Measurements from ENCODE around the gene STT3A. TPM values are rescaled to one million over a fixed set of nuclear protein-coding genes. Genes with fewer than 3 reads are reported as not detected.

The STT3A gene
- total RNA-seq, 1 experiment from 2014 or later: 293 TPM

- Mint-ChIP-seq H3K27ac (ENCODE audit: low read depth, unreplicated experiment) (no peak overlapping the region), H3K9me3 (ENCODE audit: unreplicated experiment) (peaks cover 25% of the 10 kb centered on the region), H3K4me1 (ENCODE audit: insufficient read depth, unreplicated experiment) (no peaks in the 10 kb centered on the region), H3K27me3 (ENCODE audit: insufficient read depth, unreplicated experiment) (no peaks in the 10 kb centered on the region), H3K36me3 (ENCODE audit: insufficient read depth, unreplicated experiment) (no peaks in the 10 kb centered on the region), H3K4me3 (ENCODE audit: unreplicated experiment) (no peak overlapping the region)
- no peak for DNase-seq (ENCODE audit: unreplicated experiment)
- TF ChIP-seq CTCF (IDR thresholded peaks at IDR 0.05; ENCODE audit: unreplicated experiment): no peak
- ChIA-PET POLR2A (interaction anchor here (0.6 kb wide), 1 partner anchor 42 kb away, joined by 3 read pairs; no protein-coding TSS in a partner anchor), CTCF (interaction anchor here (0.6 kb wide), 1 partner anchor 15 kb away, joined by 3 read pairs; no protein-coding TSS in a partner anchor)
- no TSS peak for BruUV-seq (replicated peaks)
- intact Hi-C loops (cut with micrococcal nuclease): no loop called here
These were observed 39.3 kb upstream of the STT3A start for GRCh38 chr11:125553357-125553756.

- POLR2A ChIA-PET: no interaction called here
- Mint-ChIP-seq H3K4me1 (ENCODE audit: insufficient read depth, unreplicated experiment) (no peaks in the 10 kb centered on the region), H3K4me3 (ENCODE audit: unreplicated experiment) (no peak overlapping the region), H3K27me3 (ENCODE audit: insufficient read depth, unreplicated experiment) (no peaks in the 10 kb centered on the region), H3K27ac (ENCODE audit: low read depth, unreplicated experiment) (no peak overlapping the region), H3K36me3 (ENCODE audit: insufficient read depth, unreplicated experiment) (no peaks in the 10 kb centered on the region), H3K9me3 (ENCODE audit: unreplicated experiment) (peaks cover 25% of the 10 kb centered on the region)
- intact Hi-C loops (cut with micrococcal nuclease): no loop called here
- CTCF ChIA-PET: interaction anchor here (0.6 kb wide), 1 partner anchor 15 kb away, joined by 3 read pairs; no protein-coding TSS in a partner anchor
- no TSS peak for BruUV-seq (replicated peaks)
- TF ChIP-seq CTCF (IDR thresholded peaks at IDR 0.05; ENCODE audit: unreplicated experiment): no peak
- no peak for DNase-seq (ENCODE audit: unreplicated experiment)
These were observed 38.6 kb upstream of the STT3A start for GRCh38 chr11:125554038-125554437.

GRCh38 chr11:125559888-125560287, 32.8 kb upstream of the STT3A start:
- no peak for DNase-seq (ENCODE audit: unreplicated experiment)
- Mint-ChIP-seq H3K4me1 (ENCODE audit: insufficient read depth, unreplicated experiment) (no peaks in the 10 kb centered on the region), H3K9me3 (ENCODE audit: unreplicated experiment) (no peaks in the 10 kb centered on the region), H3K27me3 (ENCODE audit: insufficient read depth, unreplicated experiment) (no peaks in the 10 kb centered on the region), H3K27ac (ENCODE audit: low read depth, unreplicated experiment) (no peak overlapping the region), H3K4me3 (ENCODE audit: unreplicated experiment) (no peak overlapping the region), H3K36me3 (ENCODE audit: insufficient read depth, unreplicated experiment) (no peaks in the 10 kb centered on the region)
- BruUV-seq (replicated peaks): no TSS peak
- TF ChIP-seq CTCF (IDR thresholded peaks at IDR 0.05; ENCODE audit: unreplicated experiment): no peak
- ChIA-PET CTCF (no interaction called here), POLR2A (interaction anchor here (0.6 to 1.4 kb wide), 4 partner anchors 9 to 46 kb away, joined by 3 to 4 read pairs (median 3); partner anchors contain the start of gene EI24)
- intact Hi-C loops (cut with micrococcal nuclease): no loop called here

- no peak overlapping the region for H3K4me3 Mint-ChIP-seq (ENCODE audit: unreplicated experiment)
- H3K9me3 Mint-ChIP-seq (ENCODE audit: unreplicated experiment): no peaks in the 10 kb centered on the region
- no peaks in the 10 kb centered on the region for H3K27me3 Mint-ChIP-seq (ENCODE audit: insufficient read depth, unreplicated experiment)
- no peaks in the 10 kb centered on the region for H3K36me3 Mint-ChIP-seq (ENCODE audit: insufficient read depth, unreplicated experiment)
- no peaks in the 10 kb centered on the region for H3K4me1 Mint-ChIP-seq (ENCODE audit: insufficient read depth, unreplicated experiment)
- no peak for DNase-seq (ENCODE audit: unreplicated experiment)
- intact Hi-C loops (cut with micrococcal nuclease): no loop called here
- ChIA-PET POLR2A (no interaction called here), CTCF (interaction anchor here (0.5 to 0.7 kb wide), 2 partner anchors 24 to 127 kb away, joined by 4 to 5 read pairs; no protein-coding TSS in a partner anchor)
- no peak overlapping the region for H3K27ac Mint-ChIP-seq (ENCODE audit: low read depth, unreplicated experiment)
- BruUV-seq (replicated peaks): no TSS peak
- TF ChIP-seq CTCF (IDR thresholded peaks at IDR 0.05; ENCODE audit: unreplicated experiment): no peak
These were observed 30.7 kb upstream of the STT3A start for GRCh38 chr11:125561924-125562323.
